NK-92 treated with Interleukin-12 subunit alpha and Interleukin-12 subunit beta, amount 100 ng/mL, for 24 hours (cell line): ENCODE measurements around the gene TAS1R3.

Source experiments
- DNase-seq: peaks from one replicate; lab custom pipeline; 2025; lab: John Stamatoyannopoulos, UW

Gene TAS1R3

GRCh38 chr1:1295154-1295923, 35.7 kb upstream of the TAS1R3 start:
- DNase-seq: no peak

DNA sequence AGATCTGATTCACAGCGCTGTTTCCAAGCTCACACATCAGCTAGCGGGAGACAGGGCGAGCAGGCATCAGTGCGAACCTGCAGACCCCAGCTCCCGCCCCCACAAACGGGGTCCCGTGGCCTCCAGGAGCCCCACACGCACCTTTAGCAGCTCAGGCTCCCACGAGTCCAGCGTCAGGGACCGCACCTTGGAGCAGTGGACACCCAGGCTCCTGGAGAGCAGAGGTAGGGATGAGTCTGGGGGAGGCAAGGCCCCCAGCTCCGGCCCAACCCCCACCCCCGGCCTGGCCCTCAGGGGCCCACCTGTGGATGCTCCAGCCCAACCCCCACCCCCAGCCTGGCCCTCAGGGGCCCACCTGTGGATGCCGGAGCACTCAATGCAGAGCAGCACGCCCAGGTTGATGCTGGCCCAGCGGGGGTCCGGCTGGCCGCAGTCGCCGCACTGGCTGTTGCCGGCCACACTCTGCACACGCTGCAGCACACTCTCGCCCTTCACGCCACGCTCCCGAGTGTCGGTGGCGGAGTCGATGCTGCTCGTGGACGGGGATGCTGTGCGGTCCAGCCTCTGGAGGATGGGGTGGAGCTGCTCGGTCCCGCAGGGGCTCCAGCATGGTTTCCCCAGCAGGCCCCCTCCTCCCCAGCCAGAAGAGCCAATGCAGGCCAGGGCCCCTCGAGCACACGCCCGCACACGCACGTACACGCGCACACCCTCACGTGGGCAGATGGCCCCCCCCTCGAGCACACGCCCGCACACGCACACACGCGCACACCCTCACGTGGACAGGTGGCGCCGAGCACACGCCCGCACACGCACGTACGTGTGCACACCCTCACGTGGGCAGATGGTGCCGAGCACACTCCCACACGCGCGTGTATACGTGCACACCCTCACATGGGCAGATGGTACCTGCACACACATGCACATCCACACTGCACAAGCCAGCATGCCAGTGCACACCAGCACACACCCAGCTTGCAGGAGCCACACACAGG, 34.7 kb upstream of the TAS1R3 start:
- DNase-seq: no peak

GRCh38 chr1:1297802-1298424, 33.2 kb upstream of the TAS1R3 start:
- no peak for DNase-seq

GRCh38 chr1:1298861-1299685, 32.0 kb upstream of the TAS1R3 start:
- no peak for DNase-seq

DNA sequence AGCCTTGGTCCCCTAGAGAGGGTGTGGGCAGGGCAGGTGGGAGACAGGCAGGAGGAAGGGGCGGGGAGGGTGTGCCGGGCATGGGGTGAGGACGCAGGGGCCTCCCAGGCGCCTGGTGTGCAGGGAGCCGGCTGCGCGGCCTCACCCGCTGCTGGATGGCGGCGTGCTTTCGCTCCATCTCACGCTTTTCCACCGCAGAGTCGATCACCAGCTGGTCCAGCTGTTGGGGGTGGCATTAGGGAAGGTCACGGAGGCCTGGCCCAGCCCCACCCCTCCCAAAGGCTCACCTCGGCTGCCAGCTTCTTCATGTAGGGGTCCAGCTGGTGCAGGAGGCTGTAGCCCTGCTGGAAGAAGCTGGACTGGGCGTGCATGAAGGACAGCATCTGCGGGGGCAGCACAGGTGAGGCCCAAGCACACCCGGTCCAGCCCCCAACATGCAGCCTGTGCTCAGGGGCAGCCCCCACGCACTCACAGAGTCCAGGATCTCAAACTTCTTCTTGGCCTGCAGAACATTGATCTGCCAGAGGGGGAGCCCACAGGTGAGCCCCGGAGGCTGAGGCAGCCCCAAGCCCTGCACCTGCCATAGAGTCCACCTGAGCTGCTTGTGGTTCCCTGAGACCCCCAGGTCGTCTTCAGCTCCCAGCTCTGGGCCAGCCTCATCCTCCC, 31.3 kb upstream of the TAS1R3 start:
- DNase-seq: no peak

- DNase-seq: no peak
These were observed 30.7 kb upstream of the TAS1R3 start for GRCh38 chr1:1300352-1300739.

DNA sequence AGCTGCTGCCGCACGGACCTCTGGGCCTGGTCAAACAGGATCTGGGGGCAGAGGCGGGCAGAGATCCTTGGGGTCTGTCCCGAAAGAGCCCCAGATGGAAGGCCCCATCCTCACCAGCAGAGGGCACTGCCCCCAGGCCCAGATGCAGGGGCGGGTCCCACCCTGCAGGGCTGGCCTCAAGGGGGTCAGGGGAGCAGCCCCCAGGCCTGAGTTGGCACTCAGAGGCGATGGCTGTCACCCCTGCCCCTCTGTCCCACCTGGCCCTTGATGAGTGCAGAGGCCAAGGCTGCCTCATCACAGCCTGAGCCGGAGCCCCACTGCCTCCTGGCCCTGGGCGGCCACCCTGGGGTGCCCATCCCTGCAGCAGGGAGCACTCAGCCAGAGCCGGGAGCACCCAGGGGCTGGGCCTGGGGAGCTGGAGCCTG, 29.1 kb upstream of the TAS1R3 start:
- no peak for DNase-seq

DNA sequence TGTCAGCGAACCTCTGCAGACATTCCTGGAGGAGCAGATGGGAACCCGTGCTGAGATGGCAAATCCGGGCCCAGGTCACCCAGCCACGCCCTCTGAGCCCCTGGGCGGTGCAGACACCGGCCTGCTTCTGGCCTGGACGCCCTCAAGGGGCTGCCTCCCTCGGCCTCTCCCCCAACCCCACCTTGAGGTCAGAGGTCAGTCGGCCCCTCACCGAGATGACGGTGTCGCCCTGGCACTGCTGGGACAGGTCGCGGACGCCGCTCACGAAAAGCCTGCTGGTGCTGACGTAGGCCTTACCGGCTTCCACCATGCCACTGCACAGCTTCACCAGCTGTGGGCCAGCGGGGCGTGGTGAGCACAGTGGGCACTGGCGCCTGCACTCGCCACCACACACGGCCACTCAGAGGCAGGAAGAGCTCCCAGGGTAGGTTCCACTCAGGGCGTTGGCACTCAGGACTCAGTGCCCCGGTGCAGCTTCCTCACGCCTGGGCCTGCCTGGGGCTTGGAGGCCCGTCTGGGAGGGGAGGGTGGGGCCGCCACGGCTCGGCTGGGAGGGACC, 28.1 kb upstream of the TAS1R3 start:
- no peak for DNase-seq

GRCh38 chr1:1303736-1304135, 27.3 kb upstream of the TAS1R3 start:
- no peak for DNase-seq

GRCh38 chr1:1304331-1305299, 26.5 kb upstream of the TAS1R3 start:
- no peak for DNase-seq

- DNase-seq: no peak
These were observed 25.6 kb upstream of the TAS1R3 start for GRCh38 chr1:1305300-1306069.

GRCh38 chr1:1306070-1306660, 24.9 kb upstream of the TAS1R3 start:
- DNase-seq: no peak

GRCh38 chr1:1306661-1307260, 24.3 kb upstream of the TAS1R3 start:
- no peak for DNase-seq

DNA sequence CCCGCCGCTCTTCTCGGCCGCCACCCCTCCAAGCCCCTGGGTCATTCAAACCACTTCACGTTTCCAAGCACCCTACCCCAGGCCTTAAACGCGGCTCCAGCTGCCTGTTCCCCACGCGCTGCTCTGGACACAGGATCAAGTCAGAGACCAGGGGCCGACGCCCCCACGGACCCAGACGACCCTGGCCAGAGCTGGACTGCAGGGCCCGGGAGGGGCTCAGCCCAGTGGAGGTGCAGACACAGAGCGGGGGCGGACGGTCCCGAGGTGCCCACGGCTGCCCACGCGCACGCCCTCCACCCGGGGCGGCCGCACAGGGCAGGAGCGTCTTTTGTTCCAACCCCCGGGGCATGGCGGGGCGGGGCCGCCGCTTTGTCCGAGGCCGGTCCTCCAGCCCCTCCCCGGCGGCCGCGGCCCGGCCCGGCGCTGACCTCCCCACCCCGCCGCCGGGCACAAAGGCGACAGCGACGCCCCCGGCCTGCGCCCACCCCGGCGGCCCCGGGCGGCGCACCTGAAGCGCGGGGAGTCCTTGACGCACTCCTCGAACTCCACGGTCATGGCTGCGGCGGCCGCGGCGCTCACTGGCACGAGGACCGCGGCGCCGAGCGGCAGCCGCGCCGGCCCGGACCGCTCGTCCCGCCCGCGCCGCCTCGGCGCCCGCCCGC, 23.7 kb upstream of the TAS1R3 start:
- DNase-seq: no peak

GRCh38 chr1:1307923-1308755, 22.9 kb upstream of the TAS1R3 start, which contains the start of the genes ACAP3 and PUSL1:
Gene ACAP3, minus strand, starts transcription at chr1:1307930. Its CDS starts 115 bp downstream, at chr1:1307815.
Gene PUSL1, plus strand, starts transcription at chr1:1308597. Its CDS starts 47 bp downstream, at chr1:1308644.
- peak; percentile 93 for DNase-seq

DNA sequence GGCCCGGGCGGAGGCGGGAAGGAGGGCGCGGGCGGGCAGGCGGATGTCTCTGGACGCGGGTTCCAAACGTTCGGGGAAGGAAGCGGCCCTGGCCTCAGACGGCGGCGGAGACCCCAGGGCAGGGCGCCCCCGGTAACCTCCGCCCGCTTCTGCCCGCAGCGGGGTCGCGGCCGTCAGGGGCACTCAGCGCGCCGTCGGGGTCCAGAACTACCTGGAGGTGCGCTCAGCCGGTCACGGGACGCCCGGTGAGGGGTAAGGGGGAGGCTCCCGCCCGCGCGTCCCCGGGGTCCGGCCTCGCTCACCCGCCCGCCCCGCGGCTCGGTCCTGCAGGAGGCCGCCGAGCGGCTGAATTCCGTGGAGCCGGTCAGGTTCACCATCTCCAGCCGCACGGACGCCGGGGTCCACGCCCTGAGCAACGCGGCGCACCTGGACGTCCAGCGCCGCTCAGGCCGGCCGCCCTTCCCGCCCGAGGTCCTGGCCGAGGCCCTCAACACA, 22.3 kb upstream of the TAS1R3 start:
- peak; percentile 62 for DNase-seq
